GM12801 (cell line): Measurements from ENCODE around the gene RCAN2.

Experiments used
- CTCF ChIP-seq: IDR thresholded peaks from one replicate; pipeline ENCODE4 v1.5.1; 2011; ENCODE audit warnings: control low read depth; ENCODE audit not compliant: insufficient read length; ENCODE audit errors: extremely low read depth

RCAN2 gene

GRCh38 chr6:46217671-46218131 is 273.5 kb downstream of the RCAN2 start:
- TF ChIP-seq CTCF: no peak

- TF ChIP-seq CTCF: no peak
These were observed 274.4 kb downstream of the RCAN2 start for GRCh38 chr6:46216879-46217278.

GRCh38 chr6:46215777-46216176 is 275.5 kb downstream of the RCAN2 start:
- TF ChIP-seq CTCF: no peak

GRCh38 chr6:46215213-46215612 is 276.0 kb downstream of the RCAN2 start:
- TF ChIP-seq CTCF: no peak

GRCh38 chr6:46211917-46212316 is 279.3 kb downstream of the RCAN2 start:
- no peak for TF ChIP-seq CTCF

- no peak for TF ChIP-seq CTCF
These were observed 281.0 kb downstream of the RCAN2 start for GRCh38 chr6:46210294-46210693.

GRCh38 chr6:46208303-46208702 is 282.9 kb downstream of the RCAN2 start:
- TF ChIP-seq CTCF: no peak

- no peak for TF ChIP-seq CTCF
These were observed 284.1 kb downstream of the RCAN2 start for GRCh38 chr6:46207174-46207573.
